OCI-LY7 (cell line): ENCODE data around the gene DCD.

ENCODE experiments used
- EZH2phosphoT487 ChIP-seq: fragments of 200-600 bp; sonication (generic); IDR thresholded peaks from 2 replicates; pipeline ENCODE4 v1.6.1; 2018; ENCODE audit warnings: low read depth, borderline replicate concordance, mild to moderate bottlenecking, mixed run types, antibody characterized with exemption, low read length, moderate library complexity, mixed read lengths
- TF ChIP-seq, protein P1 (sequence below): fragments of 200-600 bp; sonication (generic); conservative IDR thresholded peaks from 2 replicates; pipeline ENCODE4 v1.5.1; 2014; ENCODE audit warnings: mild to moderate bottlenecking, antibody characterized with exemption, low read length, moderate library complexity, mixed read lengths

DNA sequence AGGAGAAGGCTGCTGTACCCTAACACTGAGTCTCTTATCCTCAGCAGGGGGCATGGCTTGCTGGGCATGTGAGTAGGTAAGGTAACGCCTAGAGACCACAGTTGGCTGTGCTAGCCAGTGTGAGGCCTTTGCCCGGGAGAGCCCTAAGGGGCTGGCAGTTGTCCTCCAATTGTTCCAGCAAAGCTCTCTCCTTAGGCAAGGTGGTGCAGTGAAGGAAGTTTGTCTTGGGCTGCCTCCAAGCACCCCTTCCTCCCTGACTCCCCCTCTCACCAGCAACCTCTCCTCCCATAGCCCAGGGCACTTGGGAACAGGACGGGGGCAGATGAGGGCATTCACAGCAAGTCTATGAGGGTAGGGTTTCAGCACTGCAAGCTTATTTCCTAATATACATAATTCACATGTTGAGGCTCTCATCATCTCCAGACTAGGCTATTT, 36.4 kb downstream of the DCD start:
- TF ChIP-seq, protein P1, sequence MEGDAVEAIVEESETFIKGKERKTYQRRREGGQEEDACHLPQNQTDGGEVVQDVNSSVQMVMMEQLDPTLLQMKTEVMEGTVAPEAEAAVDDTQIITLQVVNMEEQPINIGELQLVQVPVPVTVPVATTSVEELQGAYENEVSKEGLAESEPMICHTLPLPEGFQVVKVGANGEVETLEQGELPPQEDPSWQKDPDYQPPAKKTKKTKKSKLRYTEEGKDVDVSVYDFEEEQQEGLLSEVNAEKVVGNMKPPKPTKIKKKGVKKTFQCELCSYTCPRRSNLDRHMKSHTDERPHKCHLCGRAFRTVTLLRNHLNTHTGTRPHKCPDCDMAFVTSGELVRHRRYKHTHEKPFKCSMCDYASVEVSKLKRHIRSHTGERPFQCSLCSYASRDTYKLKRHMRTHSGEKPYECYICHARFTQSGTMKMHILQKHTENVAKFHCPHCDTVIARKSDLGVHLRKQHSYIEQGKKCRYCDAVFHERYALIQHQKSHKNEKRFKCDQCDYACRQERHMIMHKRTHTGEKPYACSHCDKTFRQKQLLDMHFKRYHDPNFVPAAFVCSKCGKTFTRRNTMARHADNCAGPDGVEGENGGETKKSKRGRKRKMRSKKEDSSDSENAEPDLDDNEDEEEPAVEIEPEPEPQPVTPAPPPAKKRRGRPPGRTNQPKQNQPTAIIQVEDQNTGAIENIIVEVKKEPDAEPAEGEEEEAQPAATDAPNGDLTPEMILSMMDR, result no peak
- no peak for TF ChIP-seq EZH2phosphoT487
